Natural killer cell (primary cell): ENCODE results near the gene TOMM22. TPM values are rescaled to one million over a fixed set of nuclear protein-coding genes. Genes with fewer than 3 reads are reported as not detected.

Experiments used
- ATAC-seq, 3 donors: fragments of 150-1000 bp in 2 of 3; fragments of 200-7000 bp in 1 of 3; cut with Tn5 transposase; 1 replicate in 1 of 3; 2 replicates in 2 of 3; pipeline ENCODE4 v1.10.0; 2021; ENCODE audit warnings: mild to moderate bottlenecking in 2 of 3, moderate library complexity in 2 of 3
- DNase-seq, 2 donors: peaks; one replicate each; pipeline versions ENCODE4 v3.0.0 to v3.0.0-alpha.2; 2013 to 2021; ENCODE audit warnings: mixed read lengths in 1 of 2
- H3K27ac ChIP-seq: one replicate; pipeline ENCODE4 v1.5.1; 2013; ENCODE audit warnings: mild to moderate bottlenecking, low read length
- H3K27me3 ChIP-seq: one replicate; pipeline ENCODE4 v1.6.1; 2013; ENCODE audit warnings: low read length; ENCODE audit not compliant: control insufficient read depth, insufficient read depth
- H3K36me3 ChIP-seq: one replicate; pipeline ENCODE4 v1.6.1; 2013; ENCODE audit warnings: low read length; ENCODE audit not compliant: control insufficient read depth, insufficient read depth
- H3K4me1 ChIP-seq: one replicate; pipeline ENCODE4 v1.6.1; 2013; ENCODE audit warnings: low read length; ENCODE audit not compliant: control insufficient read depth, insufficient read depth
- H3K4me3 ChIP-seq: one replicate; pipeline ENCODE4 v1.5.1; 2013; ENCODE audit warnings: low read length
- H3K9me3 ChIP-seq: one replicate; pipeline ENCODE4 v1.6.1; 2013; ENCODE audit warnings: low read length; ENCODE audit not compliant: control insufficient read depth, insufficient read depth
- H3K27ac Mint-ChIP-seq, 2 donors: one replicate each; pipeline ENCODE4 v1.8.0; 2022; ENCODE audit warnings: mild to moderate bottlenecking in 2 of 2, mixed read lengths in 2 of 2, moderate library complexity in 1 of 2
- H3K27me3 Mint-ChIP-seq, 2 donors: one replicate each; pipeline ENCODE4 v1.8.0; 2022; ENCODE audit warnings: low read depth in 2 of 2, mixed read lengths in 2 of 2
- H3K36me3 Mint-ChIP-seq: one replicate; pipeline ENCODE4 v1.8.0; 2022; ENCODE audit warnings: mixed read lengths
- H3K4me1 Mint-ChIP-seq, 2 donors: one replicate each; pipeline ENCODE4 v1.8.0; 2022; ENCODE audit warnings: mixed read lengths in 2 of 2
- H3K4me3 Mint-ChIP-seq: one replicate; pipeline ENCODE4 v1.8.0; 2022; ENCODE audit warnings: mild to moderate bottlenecking, moderate library complexity, mixed read lengths
- H3K9me3 Mint-ChIP-seq, 2 donors: one replicate each; pipeline ENCODE4 v1.8.0; 2022; ENCODE audit warnings: mixed read lengths in 2 of 2
- CTCF ChIP-seq: fragments of 200-600 bp; IDR thresholded peaks from one replicate; pipeline ENCODE4 v1.8.0; 2022; ENCODE audit warnings: antibody characterized with exemption
- WGBS: methylation state at CpG from one replicate; pipeline ENCODE4 v1.1.7; 2013; ENCODE audit warnings: missing lambda C conversion rate; ENCODE audit not compliant: insufficient coverage; 5-methylcytosine and 5-hydroxymethylcytosine counted together
- intact Hi-C: fragments of 100-400 bp; cut with micrococcal nuclease; formaldehyde crosslinking; loops from one replicate; pipeline ENCODE4 v1.14.2; 2022
- total RNA-seq, 4 donors: library from RNA; stranded (reverse); fragments of 120-200 nt in 1 of 4; gene quantifications; one replicate each; pipeline versions ENCODE4 v1.2.3 to v1.2.4, GENCODE V29; 2013 to 2022

The TOMM22 gene
- total RNA-seq, 3 donors from 2014 or later (not counting 1 experiment from before 2014, with no cell fraction given), result 45.9 to 50.6 (median 47.5) TPM

- H3K4me3 ChIP-seq, result peak overlapping the region; percentile 61
- Mint-ChIP-seq H3K9me3 (no peaks in the 10 kb centered on the region), H3K4me3 (peak overlapping the region; percentile 94), H3K4me1 (peaks cover 5 to 18% of the 10 kb centered on the region in 2 donors), H3K27ac (peak overlapping the region; percentile 94 to 97), H3K36me3 (no peaks in the 10 kb centered on the region), H3K27me3 (peaks cover 0 to 2% of the 10 kb centered on the region in 2 donors)
- no peaks in the 10 kb centered on the region for H3K27me3 ChIP-seq
- TF ChIP-seq CTCF, result no peak
- H3K9me3 ChIP-seq, result no peaks in the 10 kb centered on the region
- no peaks in the 10 kb centered on the region for H3K36me3 ChIP-seq
- peaks cover 14% of the 10 kb centered on the region for H3K4me1 ChIP-seq
- 12% methylated on average over 22 of the region's 22 CpGs for WGBS
- H3K27ac ChIP-seq, result peak overlapping the region; percentile 81
- intact Hi-C loops, result loop anchor here (2.0 kb wide), 1 partner anchor 49 kb away; the partner anchor contains the start of gene GTPBP1
- ATAC-seq, result no peak
- no peak for DNase-seq
These were observed 26.1 kb upstream of the TOMM22 start for GRCh38 chr22:38655519-38656255.

- no peaks in the 10 kb centered on the region for H3K9me3 ChIP-seq
- peak; percentile 89 to 92 for DNase-seq
- no peaks in the 10 kb centered on the region for H3K36me3 ChIP-seq
- H3K27me3 ChIP-seq, result no peaks in the 10 kb centered on the region
- no peak for TF ChIP-seq CTCF
- peak within 1 kb of the TSS; percentile 94 to 97 for H3K27ac Mint-ChIP-seq
- H3K27ac ChIP-seq, result peak within 1 kb of the TSS; percentile 81
- ATAC-seq, result peak; percentile 86 to 93 (median 89)
- peak within 1 kb of the TSS; percentile 61 for H3K4me3 ChIP-seq
- WGBS, result under 1% methylated on average over 66 of the region's 66 CpGs
- intact Hi-C loops, result loop anchor here (2.0 kb wide), 1 partner anchor 48 kb away; the partner anchor contains the start of gene GTPBP1
- peaks cover 14% of the 10 kb centered on the region for H3K4me1 ChIP-seq
- H3K4me3 Mint-ChIP-seq, result peak within 1 kb of the TSS; percentile 94
- H3K36me3 Mint-ChIP-seq, result no peaks in the 10 kb centered on the region
- H3K9me3 Mint-ChIP-seq, result no peaks in the 10 kb centered on the region
- no peaks in the 10 kb centered on the region for H3K27me3 Mint-ChIP-seq
- H3K4me1 Mint-ChIP-seq, result peaks cover 5 to 18% of the 10 kb centered on the region in 2 donors
These were observed 25.3 kb upstream of the TOMM22 start, which contains the start of the genes CBY1 and FAM227A for GRCh38 chr22:38656256-38657044. CBY1 (plus strand) TSS chr22:38656638; CDS start chr22:38668055, 11,417 bp downstream. FAM227A (minus strand) TSS chr22:38656392; CDS start chr22:38650168, 6,224 bp downstream.

- Histone ChIP-seq H3K27me3 (no peaks in the 10 kb centered on the region), H3K36me3 (peaks cover 2% of the 10 kb centered on the region), H3K4me1 (peaks cover 14% of the 10 kb centered on the region), H3K27ac (peak overlapping the region; percentile 81), H3K4me3 (peak overlapping the region; percentile 61), H3K9me3 (no peaks in the 10 kb centered on the region)
- Mint-ChIP-seq H3K36me3 (no peaks in the 10 kb centered on the region), H3K27me3 (no peaks in the 10 kb centered on the region), H3K9me3 (no peaks in the 10 kb centered on the region), H3K4me1 (peaks cover 5 to 18% of the 10 kb centered on the region in 2 donors), H3K4me3 (peak overlapping the region; percentile 94), H3K27ac (peak overlapping the region; percentile 94 to 97)
- intact Hi-C loops, result loop anchor here (2.0 kb wide), 1 partner anchor 48 kb away; the partner anchor contains the start of gene GTPBP1
- no peak for TF ChIP-seq CTCF
- ATAC-seq (peak in 1 of 3 donors; percentile 9), DNase-seq (peak in 1 of 2 donors; percentile 64)
- 17% methylated on average over 13 of the region's 16 CpGs for WGBS
These were observed 24.5 kb upstream of the TOMM22 start for GRCh38 chr22:38657045-38657909.
